Measurements from ENCODE around the gene ATE1.
"Not testable (repeated sequence)": the region's sequence is repeated elsewhere in the genome, so short reads cannot be mapped to it uniquely, and the experiment has no call there.

DNA sequence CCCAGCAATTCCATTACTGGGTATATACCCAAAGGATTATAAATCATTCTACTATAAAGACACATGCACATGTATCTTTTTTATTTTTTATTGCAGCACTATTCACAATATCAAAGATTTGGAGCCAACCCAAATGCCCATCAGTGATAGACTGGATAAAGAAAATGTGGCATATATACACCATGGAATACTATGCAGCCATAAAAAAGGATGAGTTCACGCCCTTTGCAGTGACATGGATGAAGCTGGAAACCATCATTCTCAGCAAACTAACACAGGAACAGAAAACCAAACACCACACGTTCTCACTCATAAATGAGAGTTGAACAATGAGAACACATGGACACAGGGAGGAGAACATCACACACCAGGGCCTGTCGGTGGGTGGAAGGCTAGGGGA is 228.1 kb downstream of the ATE1 start:
- TF ChIP-seq CTCF (IDR thresholded peaks at IDR 0.05; ENCODE audit: borderline replicate concordance, extremely low read depth, low read length, poor library complexity, severe bottlenecking); EZH2 (IDR thresholded peaks at IDR 0.05; ENCODE audit: borderline replicate concordance, low read depth, low read length, severe bottlenecking): not testable (repeated sequence)
